Coronary artery (tissue), 2 donors: ENCODE results near the gene GPAM.

Experiments used
- DNase-seq: peaks from one replicate; pipeline ENCODE4 v3.0.0-alpha.2; 2017; ENCODE audit warnings: low spot score
- H3K27ac ChIP-seq, 2 donors: fragments of 200-600 bp; sonication (generic); one replicate each; pipeline ENCODE4 v1.5.1; 2016 to 2019
- H3K4me3 ChIP-seq: fragments of 200-600 bp; sonication (generic); 2 replicates; pipeline ENCODE4 v1.5.1; 2016; ENCODE audit warnings: mild to moderate bottlenecking, moderate library complexity
- CTCF ChIP-seq: fragments of 200-600 bp; sonication (generic); IDR thresholded peaks from one replicate; pipeline ENCODE4 v1.5.1; 2019; ENCODE audit warnings: antibody characterized with exemption

Gene GPAM

GRCh38 chr10:112160834-112161233 lies 22.7 kb downstream of the GPAM start:
- H3K27ac ChIP-seq: no peak overlapping the region
- no peak for TF ChIP-seq CTCF
- no peak overlapping the region for H3K4me3 ChIP-seq
- no peak for DNase-seq

GRCh38 chr10:112159469-112159868 lies 24.1 kb downstream of the GPAM start:
- DNase-seq: no peak
- Histone ChIP-seq H3K4me3 (no peak overlapping the region), H3K27ac (no peak overlapping the region)
- TF ChIP-seq CTCF: no peak

GRCh38 chr10:112151524-112152039 lies 32.0 kb downstream of the GPAM start:
- H3K27ac ChIP-seq: no peak overlapping the region
- no peak overlapping the region for H3K4me3 ChIP-seq
- no peak for TF ChIP-seq CTCF
- DNase-seq: no peak

- TF ChIP-seq CTCF: no peak
- Histone ChIP-seq H3K4me3 (no peak overlapping the region), H3K27ac (no peak overlapping the region)
- DNase-seq: no peak
Observed at GRCh38 chr10:112148331-112148730, 35.2 kb downstream of the GPAM start.

- no peak overlapping the region for H3K27ac ChIP-seq
- no peak for TF ChIP-seq CTCF
- DNase-seq: no peak
- H3K4me3 ChIP-seq: no peak overlapping the region
Observed at GRCh38 chr10:112146799-112147198, 36.8 kb downstream of the GPAM start.

DNA sequence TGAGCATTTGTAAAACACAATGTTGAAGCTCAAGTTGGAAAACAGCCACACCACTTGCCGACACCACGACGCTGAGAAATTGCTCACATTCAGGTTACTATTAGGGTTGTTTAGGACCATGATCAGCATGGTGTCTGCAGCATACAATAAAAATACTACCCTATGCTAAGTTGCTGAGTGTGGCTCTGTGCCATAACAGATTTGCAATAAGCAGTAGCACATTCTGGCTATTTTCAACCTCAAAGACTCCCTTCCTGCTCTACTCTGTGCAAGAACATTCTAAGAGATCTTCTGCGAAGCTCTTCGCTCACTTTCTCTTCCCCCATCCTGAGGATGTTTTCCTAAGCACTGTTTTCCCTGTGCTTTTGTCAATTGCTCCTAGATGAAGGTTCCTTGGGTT lies 38.3 kb downstream of the GPAM start:
- no peak for DNase-seq

More for the DNA sequence above, 38.3 kb downstream of the GPAM start:
- no peak for TF ChIP-seq CTCF
- H3K27ac ChIP-seq: no peak overlapping the region
- no peak overlapping the region for H3K4me3 ChIP-seq
